ENCODE measurements around the gene SIPA1L3. TPM values are rescaled to one million over a fixed set of nuclear protein-coding genes. Genes with fewer than 3 reads are reported as not detected.

Gene SIPA1L3
- total RNA-seq, 4 donors from 2014 or later: 4.1 to 18.7 (median 6.1) TPM

- Histone ChIP-seq H3K4me1 (no peaks in the 10 kb centered on the region), H3K36me3 (peaks cover 0 to 39% of the 10 kb centered on the region in 2 donors), H3K4me3 (no peak overlapping the region), H3K9me3 (no peaks in the 10 kb centered on the region), H3K27me3 (no peaks in the 10 kb centered on the region), H3K27ac (no peak overlapping the region)
- TF ChIP-seq POLR2A (IDR thresholded peaks at IDR 0.05) (no peak), CTCF (IDR thresholded peaks at IDR 0.05 in 4 of 5, conservative IDR thresholded peaks at IDR 0.05 in 1 of 5) (no peak)
- no peak for DNase-seq
- in situ Hi-C loops (cut with MboI; ENCODE audit: low sequenced_read_pairs in 4 of 4) (no loop called here), intact Hi-C loops (cut with DNase I; ENCODE audit: low total_unique reads) (no loop called here)
- ATAC-seq: no peak
These were observed 292.3 kb downstream of the SIPA1L3 start for GRCh38 chr19:38199340-38199739.

- H3K27ac ChIP-seq: no peak overlapping the region
- intact Hi-C loops (cut with DNase I; ENCODE audit: low total_unique reads): no loop called here
- H3K4me1 ChIP-seq: no peaks in the 10 kb centered on the region
- H3K4me3 ChIP-seq: no peak overlapping the region
- peaks cover 0 to 56% of the 10 kb centered on the region in 2 donors for H3K36me3 ChIP-seq
- in situ Hi-C loops (cut with MboI; ENCODE audit: low sequenced_read_pairs in 4 of 4): no loop called here
- DNase-seq (no peak), ATAC-seq (no peak)
- no peaks in the 10 kb centered on the region for H3K27me3 ChIP-seq
- TF ChIP-seq CTCF (IDR thresholded peaks at IDR 0.05 in 4 of 5, conservative IDR thresholded peaks at IDR 0.05 in 1 of 5) (no peak), POLR2A (IDR thresholded peaks at IDR 0.05) (no peak)
- H3K9me3 ChIP-seq: no peaks in the 10 kb centered on the region
These were observed 294.7 kb downstream of the SIPA1L3 start for GRCh38 chr19:38201731-38202130.

GRCh38 chr19:38202504-38202903, 295.5 kb downstream of the SIPA1L3 start:
- H3K4me1 ChIP-seq: no peaks in the 10 kb centered on the region
- H3K4me3 ChIP-seq: no peak overlapping the region
- in situ Hi-C loops (cut with MboI; ENCODE audit: low sequenced_read_pairs in 4 of 4) (no loop called here), intact Hi-C loops (cut with DNase I; ENCODE audit: low total_unique reads) (no loop called here)
- H3K9me3 ChIP-seq: no peaks in the 10 kb centered on the region
- no peak for DNase-seq
- TF ChIP-seq CTCF (IDR thresholded peaks at IDR 0.05 in 4 of 5, conservative IDR thresholded peaks at IDR 0.05 in 1 of 5): no peak
- TF ChIP-seq POLR2A (IDR thresholded peaks at IDR 0.05): no peak
- no peaks in the 10 kb centered on the region for H3K27me3 ChIP-seq
- ATAC-seq: no peak
- H3K36me3 ChIP-seq: peaks cover 0 to 59% of the 10 kb centered on the region in 2 donors
- H3K27ac ChIP-seq: no peak overlapping the region

- Histone ChIP-seq H3K4me1 (no peaks in the 10 kb centered on the region), H3K27ac (no peak overlapping the region), H3K36me3 (peaks cover 0 to 59% of the 10 kb centered on the region in 2 donors), H3K27me3 (no peaks in the 10 kb centered on the region), H3K9me3 (no peaks in the 10 kb centered on the region), H3K4me3 (no peak overlapping the region)
- intact Hi-C loops (cut with DNase I; ENCODE audit: low total_unique reads) (no loop called here), in situ Hi-C loops (cut with MboI; ENCODE audit: low sequenced_read_pairs in 4 of 4) (no loop called here)
- TF ChIP-seq CTCF (IDR thresholded peaks at IDR 0.05 in 4 of 5, conservative IDR thresholded peaks at IDR 0.05 in 1 of 5): no peak
- TF ChIP-seq POLR2A (IDR thresholded peaks at IDR 0.05): no peak
- no peak for ATAC-seq
- no peak for DNase-seq
These were observed 296.2 kb downstream of the SIPA1L3 start for GRCh38 chr19:38203197-38203596.

- in situ Hi-C loops (cut with MboI; ENCODE audit: low sequenced_read_pairs in 4 of 4) (no loop called here), intact Hi-C loops (cut with DNase I; ENCODE audit: low total_unique reads) (no loop called here)
- TF ChIP-seq POLR2A (IDR thresholded peaks at IDR 0.05): no peak
- TF ChIP-seq CTCF (IDR thresholded peaks at IDR 0.05 in 4 of 5, conservative IDR thresholded peaks at IDR 0.05 in 1 of 5): no peak
- H3K4me3 ChIP-seq: no peak overlapping the region
- DNase-seq: no peak
- no peak for ATAC-seq
- no peaks in the 10 kb centered on the region for H3K9me3 ChIP-seq
- H3K36me3 ChIP-seq: peaks cover 0 to 53% of the 10 kb centered on the region in 2 donors
- H3K27me3 ChIP-seq: peaks cover 0 to 4% (median 3%) of the 10 kb centered on the region in 3 donors
- H3K4me1 ChIP-seq: peaks cover 0 to 2% of the 10 kb centered on the region in 2 donors
- no peak overlapping the region for H3K27ac ChIP-seq
These were observed 297.1 kb downstream of the SIPA1L3 start for GRCh38 chr19:38204096-38204495.
